Skeletal muscle tissue (tissue), 4 donors: ENCODE results near the gene SUMO3. TPM values are rescaled to one million over a fixed set of nuclear protein-coding genes. Genes with fewer than 3 reads are reported as not detected.

Source experiments
- H3K27ac ChIP-seq: one replicate; pipeline ENCODE4 v1.7.0; 2013; ENCODE audit warnings: mild to moderate bottlenecking, low read depth, low read length, inconsistent platforms
- H3K27me3 ChIP-seq, 3 donors: one replicate each; pipeline ENCODE4 v1.7.0; 2013; ENCODE audit warnings: low read length in 3 of 3; ENCODE audit not compliant: control insufficient read depth in 3 of 3, insufficient read depth in 3 of 3
- H3K36me3 ChIP-seq, 3 donors: one replicate each; pipeline ENCODE4 v1.7.0; 2013; ENCODE audit warnings: low read length in 3 of 3; ENCODE audit not compliant: control insufficient read depth in 3 of 3, insufficient read depth in 3 of 3
- H3K4me1 ChIP-seq, 3 donors: one replicate each; pipeline ENCODE4 v1.7.0; 2013; ENCODE audit warnings: low read length in 3 of 3, mild to moderate bottlenecking in 3 of 3; ENCODE audit not compliant: control insufficient read depth in 3 of 3, insufficient read depth in 3 of 3
- H3K4me3 ChIP-seq, 3 donors: one replicate each; pipeline ENCODE4 v1.7.0; 2013; ENCODE audit warnings: low read length in 3 of 3
- H3K9ac ChIP-seq, 3 donors: one replicate each; pipeline ENCODE4 v1.7.0; 2013; ENCODE audit warnings: low read length in 3 of 3, mild to moderate bottlenecking in 3 of 3, moderate library complexity in 2 of 3, low read depth in 1 of 3
- H3K9me3 ChIP-seq, 3 donors: one replicate each; pipeline ENCODE4 v1.7.0; 2013; ENCODE audit warnings: low read length in 3 of 3; ENCODE audit not compliant: control insufficient read depth in 3 of 3
- total RNA-seq: library from RNA; depleted of rRNA; stranded (reverse); fragments of >200 nt; gene quantifications from one replicate; pipeline ENCODE4 v1.2.3, GENCODE V29; 2014
- donor health status: Osteomylitis.

SUMO3 gene
- total RNA-seq, 1 donor from 2014 or later, result 28.7 TPM

DNA sequence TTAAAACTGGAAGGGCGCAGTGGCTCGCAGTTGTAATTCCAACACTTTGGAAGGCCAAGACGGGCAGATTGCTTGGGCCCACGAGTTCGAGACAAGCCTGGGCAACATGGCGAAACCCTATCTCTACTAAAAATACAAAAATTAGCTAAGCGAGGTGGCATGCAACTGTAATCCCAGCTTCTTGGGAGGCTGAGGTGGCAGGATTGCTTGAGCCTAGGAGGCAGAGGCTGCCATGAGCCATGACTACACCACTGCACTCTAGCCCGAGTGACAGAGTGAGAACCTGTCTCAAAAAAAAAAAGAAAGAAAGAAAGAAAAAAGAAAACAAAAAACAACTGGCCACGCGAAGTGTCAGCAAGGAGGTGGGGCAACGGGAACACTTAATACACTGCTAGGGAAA is 22.5 kb downstream of the SUMO3 start:
- Histone ChIP-seq H3K27ac (no peak overlapping the region), H3K9ac (no peak overlapping the region), H3K4me1 (peaks cover 15 to 31% (median 19%) of the 10 kb centered on the region in 3 donors), H3K36me3 (peaks cover 4 to 11% (median 6%) of the 10 kb centered on the region in 3 donors), H3K4me3 (no peak overlapping the region), H3K9me3 (no peaks in the 10 kb centered on the region), H3K27me3 (no peaks in the 10 kb centered on the region)

DNA sequence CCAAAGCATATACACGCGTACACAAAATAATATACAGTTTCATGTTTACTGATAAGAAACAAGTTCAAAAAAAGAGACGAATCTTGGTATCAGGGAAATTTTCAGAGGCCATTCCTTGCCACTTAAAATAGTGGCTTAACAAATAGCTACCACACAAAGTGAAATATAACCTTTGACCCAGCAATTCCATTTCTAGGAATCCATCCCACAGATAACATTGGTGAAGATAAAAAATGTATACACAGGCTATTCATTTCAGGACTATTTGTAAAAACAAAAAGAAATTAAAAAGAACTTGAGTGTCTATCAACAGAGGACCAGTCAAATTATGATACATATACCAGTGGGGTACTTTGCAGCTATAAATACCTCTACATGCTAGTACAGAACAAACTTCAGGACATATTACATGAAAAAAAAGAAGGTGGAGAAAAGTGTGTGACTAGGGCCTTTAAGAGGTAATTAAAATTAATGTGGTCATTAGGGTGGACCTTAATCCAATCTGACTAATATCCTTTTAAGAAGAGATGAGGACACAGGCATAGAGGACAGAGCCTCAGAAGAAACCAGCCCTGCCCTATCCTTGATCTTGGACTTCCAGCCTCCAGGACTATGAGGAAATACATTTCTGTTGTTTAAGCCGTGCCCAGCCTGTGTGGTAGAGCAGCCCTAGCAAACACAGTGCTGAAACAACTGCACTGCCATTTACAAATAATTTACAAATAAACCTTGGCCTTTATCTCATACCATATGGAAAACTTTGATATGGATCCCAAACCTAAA is 24.1 kb downstream of the SUMO3 start:
- Histone ChIP-seq H3K9me3 (no peaks in the 10 kb centered on the region), H3K4me1 (peaks cover 7 to 19% (median 12%) of the 10 kb centered on the region in 3 donors), H3K4me3 (no peak overlapping the region), H3K36me3 (peaks cover under 1 to 11% (median 4%) of the 10 kb centered on the region in 3 donors), H3K27me3 (no peaks in the 10 kb centered on the region), H3K9ac (no peak overlapping the region), H3K27ac (no peak overlapping the region)

DNA sequence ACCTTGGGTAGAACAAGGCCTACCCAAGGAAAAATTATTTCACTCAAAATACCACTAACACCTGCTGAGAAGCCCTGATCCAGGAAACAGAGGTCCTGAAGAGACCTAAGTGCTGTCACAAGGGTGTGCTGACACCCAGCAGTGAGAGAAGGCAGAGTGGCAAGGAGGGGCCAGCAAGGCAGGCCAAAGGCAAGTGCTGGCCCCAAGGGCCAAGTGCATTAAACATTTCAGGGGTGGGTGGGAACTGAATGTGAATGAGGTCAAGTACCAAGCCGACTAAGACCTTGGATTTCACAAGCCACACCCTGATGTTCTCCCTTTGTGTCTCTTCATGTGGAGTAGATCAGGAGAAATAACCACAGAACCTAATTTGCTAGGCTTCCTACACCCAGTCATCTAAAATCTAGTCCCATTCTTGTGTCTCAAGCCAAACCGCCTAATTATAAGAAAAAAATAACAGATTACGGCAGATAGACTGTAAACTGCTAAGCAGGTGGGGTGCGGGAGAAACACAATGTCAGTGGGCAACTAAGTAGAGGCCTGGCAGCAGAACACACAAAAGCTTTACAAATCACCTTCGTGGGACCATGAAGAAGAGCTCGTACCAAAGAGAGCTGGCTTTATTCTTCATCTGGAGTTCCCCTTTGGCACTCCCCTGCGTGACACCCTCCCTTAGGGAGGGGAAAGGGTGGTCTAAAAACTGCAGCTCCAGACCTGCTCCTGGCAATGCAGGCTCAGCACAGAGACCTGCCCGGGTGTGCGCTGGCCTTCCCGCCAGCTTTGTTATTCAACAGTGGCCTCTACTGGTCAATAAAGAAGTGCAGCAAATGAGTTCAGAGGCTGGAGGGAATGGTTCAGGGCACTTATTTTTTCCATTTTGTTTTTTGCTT is 24.9 kb downstream of the SUMO3 start:
- Histone ChIP-seq H3K9ac (peak overlapping the region; percentile 26 to 40 (median 28)), H3K27me3 (no peaks in the 10 kb centered on the region), H3K36me3 (peaks cover 0 to 4% (median 4%) of the 10 kb centered on the region in 3 donors), H3K9me3 (no peaks in the 10 kb centered on the region), H3K4me1 (peaks cover 7 to 19% (median 12%) of the 10 kb centered on the region in 3 donors), H3K4me3 (no peak overlapping the region), H3K27ac (no peak overlapping the region)

DNA sequence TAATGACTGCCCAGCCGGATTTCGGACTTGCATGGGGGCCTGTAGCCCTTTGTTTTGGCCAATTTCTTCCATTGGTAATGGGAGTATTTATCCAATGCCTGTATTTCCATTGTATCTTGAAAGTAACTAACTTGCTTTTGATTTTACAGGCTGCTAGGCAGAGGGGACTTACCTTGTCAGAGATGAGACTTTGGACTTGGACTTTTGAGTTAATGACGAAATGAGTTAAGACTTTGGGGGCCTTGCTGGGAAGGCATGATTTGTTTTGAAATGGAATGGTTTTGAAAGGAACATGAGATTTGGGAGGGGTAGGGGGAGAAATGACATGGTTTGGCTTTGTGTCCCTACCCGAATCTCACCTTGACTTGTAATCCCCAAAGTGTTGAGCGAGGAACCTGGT is 25.9 kb downstream of the SUMO3 start:
- H3K27ac ChIP-seq, result no peak overlapping the region
- H3K9ac ChIP-seq, result no peak overlapping the region
- H3K36me3 ChIP-seq, result peaks cover 4% of the 10 kb centered on the region in 3 donors
- peaks cover 7 to 19% (median 12%) of the 10 kb centered on the region in 3 donors for H3K4me1 ChIP-seq
- no peaks in the 10 kb centered on the region for H3K9me3 ChIP-seq
- H3K27me3 ChIP-seq, result no peaks in the 10 kb centered on the region
- no peak overlapping the region for H3K4me3 ChIP-seq

DNA sequence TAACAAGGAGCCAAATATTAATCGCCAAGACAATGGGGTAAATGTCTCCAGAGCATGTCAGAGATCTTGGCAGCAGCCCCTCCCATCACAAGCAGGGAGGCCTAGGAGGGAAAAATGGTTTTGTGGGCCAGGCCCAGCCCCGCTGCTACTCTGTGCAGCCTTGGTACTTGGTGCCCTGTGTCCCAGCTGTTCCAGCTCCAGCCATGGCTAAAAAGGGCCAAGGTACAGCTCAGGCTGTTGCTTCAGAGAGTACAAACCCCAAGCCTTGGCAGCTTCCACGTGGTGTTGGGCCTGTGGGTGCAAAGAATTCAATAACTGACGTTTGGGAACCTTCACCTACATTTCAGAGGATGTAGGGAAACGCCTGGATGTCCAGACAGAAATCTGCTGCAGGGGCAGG is 26.6 kb downstream of the SUMO3 start:
- Histone ChIP-seq H3K4me3 (no peak overlapping the region), H3K27ac (no peak overlapping the region), H3K9ac (no peak overlapping the region), H3K27me3 (no peaks in the 10 kb centered on the region), H3K36me3 (peaks cover 0 to 8% (median 0%) of the 10 kb centered on the region in 3 donors), H3K9me3 (no peaks in the 10 kb centered on the region), H3K4me1 (peaks cover 7 to 19% (median 12%) of the 10 kb centered on the region in 3 donors)

DNA sequence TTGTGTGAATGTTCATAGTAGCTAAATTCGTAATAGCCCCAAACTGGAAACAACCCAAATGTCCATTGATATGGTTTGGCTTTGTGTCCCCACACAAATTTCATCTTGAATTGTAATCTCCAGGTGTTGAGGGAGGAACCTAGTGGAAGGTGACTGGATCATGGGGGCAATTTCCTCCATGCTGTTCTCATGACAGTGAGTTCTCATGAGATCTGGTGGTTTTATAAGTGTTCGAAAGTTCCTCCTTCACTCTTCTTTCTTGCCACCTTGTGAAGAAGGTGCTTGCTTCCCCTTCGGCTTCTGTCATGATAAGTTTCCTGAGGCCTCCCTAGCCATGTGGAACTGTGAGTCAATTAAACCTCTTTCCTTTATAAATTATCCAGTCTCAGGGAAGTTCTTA is 27.5 kb downstream of the SUMO3 start:
- H3K4me3 ChIP-seq, result no peak overlapping the region
- H3K27ac ChIP-seq, result no peak overlapping the region
- H3K36me3 ChIP-seq, result peaks cover 0 to 9% (median 0%) of the 10 kb centered on the region in 3 donors
- H3K4me1 ChIP-seq, result peaks cover 7 to 11% (median 7%) of the 10 kb centered on the region in 3 donors
- no peaks in the 10 kb centered on the region for H3K27me3 ChIP-seq
- H3K9me3 ChIP-seq, result no peaks in the 10 kb centered on the region
- H3K9ac ChIP-seq, result no peak overlapping the region

DNA sequence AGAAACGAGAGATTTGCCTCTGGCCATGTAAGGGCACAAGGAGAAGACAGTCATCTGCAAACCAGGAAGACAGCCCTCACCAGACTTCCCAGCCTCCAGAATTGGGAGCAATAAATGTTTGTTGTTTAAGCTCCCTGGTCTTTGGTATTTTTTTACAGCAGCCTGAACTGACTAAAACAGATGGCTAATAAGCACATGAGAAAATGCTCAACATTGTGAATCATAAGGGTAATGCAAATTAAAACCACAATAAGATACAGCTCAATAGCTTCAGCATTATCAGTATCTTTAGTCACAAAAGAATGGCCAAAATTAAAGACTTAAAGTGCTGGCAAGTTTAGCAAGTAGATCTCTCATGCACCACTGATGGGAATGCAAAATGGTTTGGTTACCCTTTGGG is 28.0 kb downstream of the SUMO3 start:
- H3K27me3 ChIP-seq, result no peaks in the 10 kb centered on the region
- H3K27ac ChIP-seq, result no peak overlapping the region
- H3K9me3 ChIP-seq, result no peaks in the 10 kb centered on the region
- H3K9ac ChIP-seq, result no peak overlapping the region
- no peak overlapping the region for H3K4me3 ChIP-seq
- H3K36me3 ChIP-seq, result peaks cover 1 to 9% (median 4%) of the 10 kb centered on the region in 3 donors
- H3K4me1 ChIP-seq, result peaks cover 6 to 10% (median 7%) of the 10 kb centered on the region in 3 donors

DNA sequence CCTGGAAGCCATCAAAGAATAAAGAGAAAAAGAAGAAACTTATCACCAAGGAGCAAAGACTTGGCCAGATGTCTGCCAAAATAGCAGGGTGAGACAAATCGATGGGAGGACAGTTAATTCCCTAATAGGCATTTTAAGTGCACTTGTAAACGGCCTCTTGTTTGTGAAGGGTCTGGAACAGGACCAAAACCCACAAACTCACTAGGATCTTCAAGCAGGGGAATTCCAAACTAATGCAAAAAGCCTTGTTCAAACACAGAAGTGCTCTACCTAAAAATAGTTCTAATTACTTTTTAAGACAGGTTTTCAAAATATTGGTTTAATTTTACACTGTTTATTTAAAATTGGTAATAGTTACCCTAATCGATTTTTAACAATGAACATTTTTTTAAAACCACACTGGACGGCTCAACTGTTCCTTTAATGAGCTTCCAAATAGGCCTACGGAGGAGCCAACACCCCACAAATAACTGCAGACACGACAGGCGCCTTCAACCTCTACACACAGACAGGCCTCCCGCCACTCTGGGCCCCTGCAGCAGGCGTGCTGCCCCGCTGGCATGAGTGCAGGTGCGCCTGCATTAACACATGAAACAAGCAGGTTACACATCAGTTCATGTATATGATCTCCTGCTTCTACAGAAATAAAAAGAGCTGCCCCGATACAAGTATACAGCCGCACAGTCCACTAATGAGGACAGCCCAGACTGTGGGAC is 32.1 kb downstream of the SUMO3 start:
- Histone ChIP-seq H3K4me1 (peaks cover 0 to 11% (median 0%) of the 10 kb centered on the region in 3 donors), H3K36me3 (peaks cover 4 to 14% (median 12%) of the 10 kb centered on the region in 3 donors), H3K9me3 (no peaks in the 10 kb centered on the region)

DNA sequence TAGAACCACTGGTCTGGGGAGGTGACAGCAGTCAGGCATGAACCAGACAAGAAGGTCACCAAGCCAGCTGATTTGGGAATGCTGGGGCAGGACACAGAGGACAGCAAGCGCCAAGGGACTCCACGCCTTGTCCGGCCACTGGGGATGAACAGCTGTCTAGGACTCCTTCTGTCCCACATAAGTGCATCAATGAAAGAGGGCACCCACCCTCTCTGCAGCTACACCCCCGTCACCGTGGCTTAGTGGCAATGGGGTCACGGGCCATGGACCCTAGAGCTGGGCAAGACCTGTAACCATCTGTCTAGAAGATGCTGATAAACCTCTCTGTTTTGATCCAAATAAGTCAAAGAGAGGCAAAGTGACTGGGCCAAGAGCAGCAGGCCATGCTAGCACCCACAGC is 33.1 kb downstream of the SUMO3 start:
- Histone ChIP-seq H3K9me3 (no peaks in the 10 kb centered on the region), H3K27ac (no peak overlapping the region), H3K4me3 (no peak overlapping the region), H3K27me3 (no peaks in the 10 kb centered on the region), H3K36me3 (peaks cover 4 to 19% (median 14%) of the 10 kb centered on the region in 3 donors), H3K4me1 (peaks cover 0 to 12% (median 0%) of the 10 kb centered on the region in 3 donors), H3K9ac (no peak overlapping the region)

More for the DNA sequence above, 32.1 kb downstream of the SUMO3 start:
- Histone ChIP-seq H3K27me3 (no peaks in the 10 kb centered on the region), H3K9ac (no peak overlapping the region), H3K27ac (no peak overlapping the region), H3K4me3 (no peak overlapping the region)
